HL-60/S4 (cell line): ENCODE measurements around the gene SEC22A.
"Not testable (repeated sequence)": the region's sequence is repeated elsewhere in the genome, so short reads cannot be mapped to it uniquely, and the experiment has no call there.

Source experiments
- in situ Hi-C: fragments of 300-500 bp; cut with MboI; formaldehyde crosslinking; loops from 2 replicates; pipeline ENCODE4 v1.14.3; 2022; ENCODE audit warnings: low sequenced_read_pairs

Gene SEC22A

GRCh38 chr3:123169930-123170329, 31.8 kb upstream of the SEC22A start:
- in situ Hi-C loops, result no loop called here

DNA sequence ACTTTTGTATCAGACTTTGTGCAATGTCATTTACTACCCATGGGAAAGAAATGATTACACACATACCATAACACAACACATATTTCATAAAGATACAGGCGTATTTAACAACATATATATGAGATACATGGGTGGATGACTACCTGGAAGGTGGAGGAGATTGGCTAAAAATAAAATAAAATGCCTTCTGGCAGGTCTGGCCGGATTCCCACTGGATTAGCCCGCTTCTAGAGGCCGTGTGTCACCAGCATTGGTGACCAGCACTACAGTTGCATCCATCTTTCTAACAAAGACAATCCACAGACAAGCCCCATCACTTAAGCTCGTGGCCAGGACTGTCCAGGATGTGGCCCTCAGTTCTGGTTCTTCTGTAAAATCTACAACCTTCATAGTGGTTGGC, 21.0 kb upstream of the SEC22A start:
- in situ Hi-C loops, result no loop called here

- in situ Hi-C loops, result no loop called here
These were observed 15.0 kb upstream of the SEC22A start for GRCh38 chr3:123186695-123187094.

- in situ Hi-C loops, result no loop called here
These were observed 13.7 kb upstream of the SEC22A start for GRCh38 chr3:123188058-123188457.

GRCh38 chr3:123193448-123194101, 8.2 kb upstream of the SEC22A start:
- in situ Hi-C loops, result no loop called here

DNA sequence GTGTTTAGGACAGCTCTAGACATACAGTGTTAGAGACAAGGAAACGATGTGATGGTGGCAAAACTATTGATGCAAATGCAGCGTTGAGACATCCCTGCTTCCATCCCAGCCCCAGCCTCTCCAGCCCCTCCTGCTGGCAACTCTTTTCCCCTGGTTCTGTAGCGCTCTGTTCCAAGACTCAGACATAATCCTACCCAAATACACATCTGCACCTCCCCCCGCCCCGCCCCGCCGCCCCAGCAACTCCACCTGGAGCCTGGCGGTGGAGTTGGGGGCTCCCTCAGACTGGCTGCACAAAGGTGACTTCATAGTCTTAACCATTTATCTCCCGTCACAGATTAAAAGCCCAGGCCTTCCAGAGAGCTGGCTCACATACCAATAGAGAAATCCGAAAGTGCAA, 7.2 kb upstream of the SEC22A start:
- in situ Hi-C loops, result no loop called here

GRCh38 chr3:123198372-123198771, 3.4 kb upstream of the SEC22A start:
- in situ Hi-C loops, result no loop called here

DNA sequence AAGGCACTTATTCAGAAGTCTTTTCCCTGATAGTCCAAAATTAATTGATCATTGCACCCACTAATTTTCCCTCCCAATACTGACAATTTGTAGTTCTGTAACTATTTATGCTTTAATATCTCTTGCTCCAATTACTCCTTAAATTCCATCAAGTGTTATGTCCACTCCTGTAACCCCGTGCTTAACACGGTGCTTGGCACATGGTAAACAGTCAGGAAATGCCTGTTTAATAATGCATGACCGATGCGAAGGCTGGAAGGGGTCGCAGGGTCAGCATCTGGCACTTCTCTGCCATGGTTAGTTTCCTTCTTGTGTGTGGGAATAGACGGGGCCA, 553 bp upstream of the SEC22A start:
- in situ Hi-C loops, result no loop called here

DNA sequence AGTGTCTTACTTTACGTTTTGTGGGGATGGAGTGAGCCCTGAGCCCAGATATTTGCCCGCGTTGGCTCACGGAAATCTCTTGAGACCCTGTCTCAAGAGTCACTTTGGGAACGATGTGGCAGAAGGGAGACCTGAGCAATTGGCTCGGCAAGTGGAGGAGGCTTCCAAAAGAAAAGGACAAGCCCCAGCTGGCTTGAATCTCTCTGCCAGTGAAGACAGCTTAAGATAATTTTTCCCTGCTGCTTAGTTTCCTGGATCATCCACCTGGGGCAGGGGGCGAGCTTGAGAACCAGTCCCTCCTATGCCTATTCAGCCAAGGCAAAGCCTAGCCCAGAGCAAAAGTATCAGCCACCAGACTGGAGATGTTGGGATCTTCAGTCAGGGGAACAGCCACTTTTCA, 708 bp downstream of the SEC22A start:
- in situ Hi-C loops, result no loop called here

DNA sequence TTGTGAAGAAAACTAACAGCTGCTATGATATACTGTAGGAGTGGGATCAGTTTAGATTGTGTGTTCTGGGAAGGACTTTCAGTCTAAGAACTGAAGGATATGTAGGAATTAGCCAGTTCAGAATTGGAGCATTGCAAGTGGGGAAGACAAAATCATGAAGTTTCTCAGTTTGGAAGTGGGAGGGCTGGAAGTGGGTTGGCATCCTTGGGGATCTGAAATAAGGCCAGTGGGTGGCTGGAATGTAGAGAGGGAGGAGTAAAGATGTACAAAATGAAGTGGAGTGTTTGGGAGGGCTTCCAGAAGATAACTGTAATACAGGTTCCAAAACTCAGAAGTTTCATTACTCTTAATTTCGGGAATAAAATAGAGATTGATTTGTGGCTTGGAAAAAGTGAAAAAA, 17.2 kb downstream of the SEC22A start:
- in situ Hi-C loops, result no loop called here

GRCh38 chr3:123221369-123221768, 19.6 kb downstream of the SEC22A start:
- in situ Hi-C loops, result not testable (repeated sequence)

DNA sequence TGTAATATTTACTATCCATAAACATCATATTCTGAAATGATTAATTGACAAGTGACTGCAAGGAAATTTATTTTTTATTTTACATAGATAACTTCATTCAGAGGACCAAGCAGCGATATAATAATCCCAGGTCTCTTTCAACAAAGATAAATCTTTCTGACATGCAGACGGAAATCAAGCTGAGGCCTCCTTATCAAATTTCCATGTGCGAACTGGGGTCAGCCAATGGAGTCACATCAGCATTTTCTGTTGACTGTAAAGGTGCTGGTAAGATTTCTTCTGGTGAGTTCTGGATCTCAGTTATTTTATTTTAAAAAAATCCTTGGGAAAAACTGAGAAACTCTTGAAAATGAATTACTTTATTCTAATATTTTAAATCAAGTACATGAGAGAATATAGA, 23.3 kb downstream of the SEC22A start:
- in situ Hi-C loops, result no loop called here

DNA sequence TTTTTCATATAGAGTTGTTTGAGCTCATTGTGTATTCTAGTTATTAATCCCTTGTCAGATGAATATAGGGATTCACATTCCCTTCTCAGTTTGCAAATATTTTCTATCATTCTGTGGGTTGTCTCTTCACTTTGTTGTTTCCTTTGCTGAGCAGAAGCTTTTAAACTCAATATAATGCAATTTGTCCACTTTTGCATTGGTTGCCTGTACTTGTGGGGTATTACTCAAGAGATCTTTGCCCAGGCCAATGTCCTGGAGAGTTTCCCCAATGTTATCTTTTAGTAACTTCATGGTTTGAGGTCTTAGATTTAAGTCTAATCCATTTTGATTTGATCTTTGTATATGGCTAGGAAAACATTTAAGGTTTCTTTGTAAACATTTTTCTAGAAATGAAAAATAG, 24.8 kb downstream of the SEC22A start:
- in situ Hi-C loops, result no loop called here

DNA sequence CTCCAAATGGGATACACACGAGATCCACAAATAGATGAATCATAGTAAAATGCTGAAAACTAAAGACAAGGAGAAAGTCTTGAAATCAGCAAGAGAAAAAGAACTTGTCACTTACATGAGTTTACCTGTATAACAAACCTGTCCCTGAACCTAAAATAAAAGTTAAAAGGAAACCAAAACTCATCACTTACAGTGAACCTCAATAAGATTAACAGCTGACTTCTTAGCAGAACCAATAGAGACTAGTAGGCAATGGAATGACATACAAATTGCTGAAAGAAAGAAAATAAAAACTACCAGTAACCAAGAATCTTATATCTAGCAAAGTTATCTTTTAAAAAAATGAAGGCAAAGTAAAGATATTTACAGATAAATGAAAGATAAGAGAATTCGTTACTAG, 27.4 kb downstream of the SEC22A start:
- in situ Hi-C loops, result no loop called here

DNA sequence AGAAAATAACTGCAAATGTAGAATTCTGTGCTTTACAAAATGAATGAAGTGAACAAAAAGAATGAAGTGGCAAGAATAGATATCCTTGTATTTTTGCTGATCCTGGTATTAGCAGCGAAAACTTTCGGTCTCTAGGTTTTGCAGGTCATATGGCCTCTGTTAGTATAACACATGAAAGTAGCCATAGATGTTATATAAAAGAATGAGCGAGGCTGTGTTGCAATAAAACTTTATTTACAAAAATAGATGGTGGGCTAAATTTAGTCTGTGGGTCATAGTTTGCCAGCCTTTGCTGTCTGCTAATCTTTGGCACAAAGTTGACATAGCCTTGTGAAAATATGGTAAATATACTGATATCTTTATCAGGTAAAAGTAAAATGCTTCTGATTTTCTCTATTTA, 35.2 kb downstream of the SEC22A start:
- in situ Hi-C loops, result no loop called here

- in situ Hi-C loops, result not testable (repeated sequence)
These were observed 37.4 kb downstream of the SEC22A start for GRCh38 chr3:123239186-123239585.

- in situ Hi-C loops, result no loop called here
These were observed 38.0 kb downstream of the SEC22A start for GRCh38 chr3:123239756-123240155.

DNA sequence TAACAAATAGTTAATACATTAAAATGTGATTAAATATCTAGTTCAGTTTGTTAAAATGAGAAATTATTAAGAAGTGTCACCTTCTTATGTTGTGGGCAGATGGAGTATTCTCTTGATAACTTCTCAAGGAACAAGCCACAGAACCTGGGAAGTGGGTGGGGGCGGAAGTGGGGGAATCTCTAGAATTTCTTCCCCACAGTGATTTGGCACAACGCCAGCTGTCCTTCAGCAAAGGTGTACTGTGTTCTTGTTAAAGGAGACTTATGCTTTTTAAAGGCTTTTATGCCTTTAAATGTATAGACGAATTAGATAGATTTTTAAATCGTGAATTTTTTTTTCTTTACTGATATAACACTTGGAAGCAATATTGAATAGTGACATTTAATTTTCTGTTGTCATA, 42.4 kb downstream of the SEC22A start:
- in situ Hi-C loops, result no loop called here

DNA sequence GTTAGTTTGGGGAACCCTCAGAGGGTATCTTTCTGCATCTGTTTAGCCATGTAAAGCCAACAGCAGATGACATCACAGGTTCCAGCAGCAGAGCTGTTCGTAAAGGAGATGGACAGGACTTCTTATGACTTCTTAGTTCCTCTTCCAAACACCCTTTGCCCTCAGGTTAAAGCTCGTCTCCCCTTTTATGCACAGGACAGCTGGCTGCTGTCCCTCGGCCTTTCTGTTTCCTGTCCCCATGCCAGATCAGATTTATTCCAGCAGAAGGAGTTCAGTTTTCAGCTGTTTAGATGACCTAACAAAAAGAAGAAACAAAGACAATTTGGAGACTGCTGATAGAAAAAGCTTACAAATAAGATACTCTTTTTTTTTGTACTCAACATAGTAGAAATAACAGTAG, 45.1 kb downstream of the SEC22A start:
- in situ Hi-C loops, result no loop called here

DNA sequence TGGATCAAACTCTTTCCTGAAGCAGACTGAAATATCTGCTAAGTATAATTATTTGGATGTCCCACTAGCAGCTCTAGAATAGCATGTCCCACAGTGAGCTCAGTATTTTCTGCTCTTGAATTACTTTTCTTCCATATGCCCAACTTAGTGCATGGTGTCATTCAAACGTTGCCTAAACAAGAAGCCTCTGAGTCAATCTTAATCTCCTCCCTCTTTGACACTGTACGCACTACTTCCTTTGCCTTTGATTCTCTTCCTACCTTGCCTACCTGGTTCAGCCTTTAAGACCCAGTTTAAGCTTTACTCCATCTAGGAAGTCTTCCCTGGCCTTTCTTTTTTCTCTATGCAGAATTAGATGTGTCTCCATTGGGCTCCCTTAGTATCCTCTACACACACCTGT, 54.5 kb downstream of the SEC22A start:
- in situ Hi-C loops, result no loop called here

DNA sequence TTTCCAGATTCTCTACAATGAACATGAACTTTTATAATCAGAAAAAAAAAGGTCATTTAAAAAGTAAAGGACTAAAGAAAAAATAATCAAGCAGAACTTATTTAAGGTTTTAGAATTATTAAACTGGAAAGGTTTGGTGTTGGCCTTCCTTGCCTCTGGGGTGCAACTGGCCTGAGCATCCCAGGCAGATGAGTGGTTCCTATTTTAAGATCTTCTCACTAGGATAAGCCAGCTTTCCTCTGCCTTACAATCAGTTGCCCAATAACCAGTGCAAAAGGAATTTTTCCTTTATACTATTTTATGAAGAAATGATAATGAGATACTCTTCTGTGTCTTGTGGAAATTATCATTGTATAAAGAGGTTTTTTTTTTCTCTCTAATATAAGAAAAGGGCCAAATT, 56.6 kb downstream of the SEC22A start:
- in situ Hi-C loops, result no loop called here

DNA sequence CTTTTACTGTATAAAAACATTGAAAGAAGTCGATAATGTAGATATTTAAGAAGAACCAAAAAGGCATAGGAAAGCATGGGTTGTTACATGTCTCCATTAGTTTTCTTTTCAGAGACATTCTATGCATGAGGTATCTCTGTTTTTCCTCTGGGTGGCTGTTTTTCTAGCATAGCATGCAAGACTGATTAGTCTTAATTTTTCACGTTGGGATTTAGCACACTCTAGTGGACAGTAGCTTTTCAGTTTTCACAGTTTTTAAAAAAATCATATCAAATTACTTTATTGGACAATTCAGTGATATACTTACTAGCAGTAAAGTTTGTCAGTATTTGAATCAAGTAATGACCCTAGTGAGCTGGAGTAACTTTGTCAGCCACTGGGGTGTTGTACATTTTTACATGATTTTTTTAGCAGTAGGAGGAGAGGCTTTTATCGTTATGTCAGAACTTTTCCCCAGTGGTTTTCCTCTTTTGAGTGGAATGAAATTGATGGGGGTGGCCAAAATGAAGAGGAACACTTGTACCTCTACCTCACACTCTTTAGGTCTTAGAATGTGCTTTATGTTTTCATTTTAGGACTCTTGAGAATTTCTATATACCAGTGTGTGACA, 57.2 kb downstream of the SEC22A start:
- in situ Hi-C loops, result no loop called here

DNA sequence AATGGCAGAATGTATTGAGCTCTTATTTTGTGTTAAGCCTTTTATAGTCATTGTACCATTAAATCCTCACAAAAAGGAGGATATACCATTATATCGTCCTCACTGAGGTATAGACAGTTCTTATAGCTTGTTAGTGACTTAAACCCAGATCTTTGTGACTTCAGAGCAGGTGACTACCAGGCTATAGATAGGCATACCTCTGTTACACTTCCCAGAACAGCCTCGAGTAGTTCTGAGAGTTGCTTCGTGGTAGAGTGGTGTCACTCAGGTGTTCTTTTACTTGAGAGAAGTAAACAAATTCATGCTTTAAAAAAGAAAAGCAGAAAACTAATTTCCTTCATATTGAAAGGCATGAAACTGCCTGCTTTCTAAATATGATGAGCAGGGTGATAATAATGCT, 59.9 kb downstream of the SEC22A start:
- in situ Hi-C loops, result no loop called here
